ENCODE data around the gene MAN1C1.

Gene MAN1C1

DNA sequence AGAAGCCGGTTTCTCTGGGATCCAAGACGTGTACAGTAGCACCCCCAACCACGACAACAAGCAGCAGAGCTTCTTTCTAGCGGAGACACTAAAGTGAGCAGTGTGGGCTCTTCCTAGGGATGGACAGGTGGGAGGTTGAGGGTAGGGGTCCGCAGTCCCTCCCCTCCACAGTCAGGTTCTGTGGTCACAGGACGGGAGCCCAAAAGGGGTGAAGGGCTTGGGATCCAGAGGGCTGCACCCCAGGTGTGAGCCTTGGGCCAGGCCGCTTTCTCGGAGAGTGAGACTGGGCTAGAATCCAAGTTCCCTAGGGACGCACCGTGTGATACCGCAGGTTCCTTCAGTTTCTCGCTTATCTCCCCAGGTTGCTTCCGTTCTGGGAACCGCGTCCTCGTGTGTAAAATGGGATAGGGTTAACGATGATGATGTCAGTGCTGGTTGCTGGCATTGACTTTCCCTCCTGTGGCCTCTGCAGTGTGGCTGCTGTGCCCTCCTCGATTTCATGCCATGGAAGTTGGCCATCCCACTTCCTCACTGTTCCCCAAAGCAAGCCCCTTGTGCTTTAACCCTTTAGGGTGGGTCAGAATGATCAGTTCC, 166.1 kb downstream of the MAN1C1 start:
- no peak overlapping the region for H3K9ac ChIP-seq
- no peaks in the 10 kb centered on the region for H4K20me1 ChIP-seq (ENCODE audit: insufficient read depth)
- H3K4me2 ChIP-seq: no peak overlapping the region
- no peaks in the 10 kb centered on the region for H3K36me3 ChIP-seq (ENCODE audit: insufficient read depth)
- peaks cover 72% of the 10 kb centered on the region for H3K4me1 ChIP-seq (ENCODE audit: low read depth, poor library complexity, severe bottlenecking)
- H2AFZ ChIP-seq (ENCODE audit: low read depth): no peak overlapping the region
- no peaks in the 10 kb centered on the region for H3K27me3 ChIP-seq (ENCODE audit: insufficient read depth, low read depth)
- TF ChIP-seq, protein P1, sequence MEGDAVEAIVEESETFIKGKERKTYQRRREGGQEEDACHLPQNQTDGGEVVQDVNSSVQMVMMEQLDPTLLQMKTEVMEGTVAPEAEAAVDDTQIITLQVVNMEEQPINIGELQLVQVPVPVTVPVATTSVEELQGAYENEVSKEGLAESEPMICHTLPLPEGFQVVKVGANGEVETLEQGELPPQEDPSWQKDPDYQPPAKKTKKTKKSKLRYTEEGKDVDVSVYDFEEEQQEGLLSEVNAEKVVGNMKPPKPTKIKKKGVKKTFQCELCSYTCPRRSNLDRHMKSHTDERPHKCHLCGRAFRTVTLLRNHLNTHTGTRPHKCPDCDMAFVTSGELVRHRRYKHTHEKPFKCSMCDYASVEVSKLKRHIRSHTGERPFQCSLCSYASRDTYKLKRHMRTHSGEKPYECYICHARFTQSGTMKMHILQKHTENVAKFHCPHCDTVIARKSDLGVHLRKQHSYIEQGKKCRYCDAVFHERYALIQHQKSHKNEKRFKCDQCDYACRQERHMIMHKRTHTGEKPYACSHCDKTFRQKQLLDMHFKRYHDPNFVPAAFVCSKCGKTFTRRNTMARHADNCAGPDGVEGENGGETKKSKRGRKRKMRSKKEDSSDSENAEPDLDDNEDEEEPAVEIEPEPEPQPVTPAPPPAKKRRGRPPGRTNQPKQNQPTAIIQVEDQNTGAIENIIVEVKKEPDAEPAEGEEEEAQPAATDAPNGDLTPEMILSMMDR (conservative IDR thresholded peaks at IDR 0.05; ENCODE audit: low read depth, low read length): no peak
- H3K4me3 ChIP-seq (IDR thresholded peaks at IDR 0.05; ENCODE audit: insufficient read depth, low read depth, low read length): no peak overlapping the region
- no peaks in the 10 kb centered on the region for H3K79me2 ChIP-seq (ENCODE audit: insufficient read depth, low read depth)
- no peak overlapping the region for H3K27ac ChIP-seq

- H3K4me2 ChIP-seq: no peak overlapping the region
- H3K79me2 ChIP-seq (ENCODE audit: insufficient read depth, low read depth): no peaks in the 10 kb centered on the region
- H3K9ac ChIP-seq: no peak overlapping the region
- H3K4me3 ChIP-seq (IDR thresholded peaks at IDR 0.05; ENCODE audit: insufficient read depth, low read depth, low read length): no peak overlapping the region
- H4K20me1 ChIP-seq (ENCODE audit: insufficient read depth): no peaks in the 10 kb centered on the region
- H3K36me3 ChIP-seq (ENCODE audit: insufficient read depth): no peaks in the 10 kb centered on the region
- TF ChIP-seq, protein P1 (conservative IDR thresholded peaks at IDR 0.05; ENCODE audit: low read depth, low read length): no peak
- H3K27ac ChIP-seq: no peak overlapping the region
- no peak overlapping the region for H2AFZ ChIP-seq (ENCODE audit: low read depth)
- peaks cover 58% of the 10 kb centered on the region for H3K4me1 ChIP-seq (ENCODE audit: low read depth, poor library complexity, severe bottlenecking)
- H3K27me3 ChIP-seq (ENCODE audit: insufficient read depth, low read depth): no peaks in the 10 kb centered on the region
Observed at GRCh38 chr1:25784575-25785051, 168.0 kb downstream of the MAN1C1 start.

- no peaks in the 10 kb centered on the region for H4K20me1 ChIP-seq (ENCODE audit: insufficient read depth)
- H3K9ac ChIP-seq: no peak overlapping the region
- TF ChIP-seq, protein P1 (conservative IDR thresholded peaks at IDR 0.05; ENCODE audit: low read depth, low read length): no peak
- no peak overlapping the region for H3K4me2 ChIP-seq
- H3K27ac ChIP-seq: no peak overlapping the region
- H2AFZ ChIP-seq (ENCODE audit: low read depth): no peak overlapping the region
- no peaks in the 10 kb centered on the region for H3K27me3 ChIP-seq (ENCODE audit: insufficient read depth, low read depth)
- H3K36me3 ChIP-seq (ENCODE audit: insufficient read depth): no peaks in the 10 kb centered on the region
- H3K4me3 ChIP-seq (IDR thresholded peaks at IDR 0.05; ENCODE audit: insufficient read depth, low read depth, low read length): no peak overlapping the region
- no peaks in the 10 kb centered on the region for H3K79me2 ChIP-seq (ENCODE audit: insufficient read depth, low read depth)
- peaks cover 49% of the 10 kb centered on the region for H3K4me1 ChIP-seq (ENCODE audit: low read depth, poor library complexity, severe bottlenecking)
Observed at GRCh38 chr1:25785333-25786067, 168.9 kb downstream of the MAN1C1 start.

DNA sequence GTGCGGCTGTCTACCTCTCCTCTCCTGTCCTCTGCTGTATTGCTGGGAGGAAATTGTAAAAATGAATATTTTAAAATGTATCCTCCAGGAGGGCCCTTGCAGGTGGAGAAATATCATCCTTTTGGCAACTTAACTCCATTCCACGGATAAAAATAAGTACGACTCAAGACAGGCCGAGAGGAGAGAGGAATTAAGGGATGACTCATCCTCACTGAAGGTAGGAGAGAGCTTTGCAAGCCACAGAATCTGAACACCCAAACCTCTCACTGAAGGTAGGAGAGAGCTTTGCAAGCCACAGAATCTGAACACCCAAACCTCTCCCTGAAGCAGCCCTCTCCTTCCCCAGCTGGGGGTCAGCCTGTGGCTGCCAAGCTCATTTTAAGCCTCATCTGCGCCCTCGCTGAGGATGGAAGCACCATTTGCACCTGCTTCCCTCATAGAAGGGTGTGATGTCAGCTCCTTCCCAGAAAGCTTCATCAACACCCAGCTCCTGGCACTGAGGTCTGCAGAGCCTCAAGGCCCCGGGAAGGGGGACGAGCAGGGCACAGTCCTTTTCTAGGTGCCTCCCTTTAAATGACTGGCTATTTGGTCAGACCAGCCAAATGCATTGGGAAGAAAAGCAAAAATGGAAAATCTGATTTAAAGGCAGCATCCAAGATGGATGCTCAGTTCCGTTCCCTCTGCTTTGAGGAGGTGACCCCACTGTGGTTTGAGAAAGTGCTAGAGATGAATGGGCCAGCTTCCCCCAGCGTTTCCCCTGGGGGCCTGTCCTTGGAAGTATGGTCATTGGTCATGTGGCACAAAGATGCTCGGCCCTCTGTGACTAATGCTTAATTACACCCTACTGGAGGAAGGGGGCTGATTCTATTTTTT, 170.5 kb downstream of the MAN1C1 start:
- peaks cover 33% of the 10 kb centered on the region for H3K4me1 ChIP-seq (ENCODE audit: low read depth, poor library complexity, severe bottlenecking)
- TF ChIP-seq, protein P1 (conservative IDR thresholded peaks at IDR 0.05; ENCODE audit: low read depth, low read length): no peak
- H3K79me2 ChIP-seq (ENCODE audit: insufficient read depth, low read depth): no peaks in the 10 kb centered on the region
- no peak overlapping the region for H3K4me3 ChIP-seq (IDR thresholded peaks at IDR 0.05; ENCODE audit: insufficient read depth, low read depth, low read length)
- H3K27me3 ChIP-seq (ENCODE audit: insufficient read depth, low read depth): no peaks in the 10 kb centered on the region
- peak overlapping the region; percentile 27; the same call in 1 of the 2 replicates for H3K27ac ChIP-seq
- no peaks in the 10 kb centered on the region for H3K36me3 ChIP-seq (ENCODE audit: insufficient read depth)
- H3K9ac ChIP-seq: no peak overlapping the region
- peak overlapping the region; percentile 17; the same call in 1 of the 2 replicates for H3K4me2 ChIP-seq
- H4K20me1 ChIP-seq (ENCODE audit: insufficient read depth): no peaks in the 10 kb centered on the region
- no peak overlapping the region for H2AFZ ChIP-seq (ENCODE audit: low read depth)
